HG03066 (cell line): ENCODE measurements around the gene TIGD4.

Source experiments
- ATAC-seq: cut with Tn5 transposase; IDR thresholded peaks from one replicate; pipeline ENCODE4 v1.9.1; 2021; ENCODE audit warnings: low read depth; ENCODE audit not compliant: unreplicated experiment

The TIGD4 gene

GRCh38 chr4:152779513-152780266 is at the start of gene TIGD4, which contains the start of gene ARFIP1:
Gene TIGD4, minus strand, starts transcription at chr4:152779730. Its CDS starts 8,726 bp downstream, at chr4:152771004.
Gene ARFIP1, plus strand, starts transcription at chr4:152779954. Its CDS starts 49,680 bp downstream, at chr4:152829634.
- peak; percentile 93 for ATAC-seq

- no peak for ATAC-seq
Measured at GRCh38 chr4:152828122-152828521, 48.6 kb upstream of the TIGD4 start.

GRCh38 chr4:152825336-152825735 is 45.8 kb upstream of the TIGD4 start:
- ATAC-seq = no peak

- no peak for ATAC-seq
Measured at GRCh38 chr4:152824561-152824960, 45.0 kb upstream of the TIGD4 start.

GRCh38 chr4:152822323-152822722 is 42.8 kb upstream of the TIGD4 start:
- no peak for ATAC-seq

GRCh38 chr4:152820073-152820472 is 40.5 kb upstream of the TIGD4 start:
- no peak for ATAC-seq

GRCh38 chr4:152819026-152819645 is 39.6 kb upstream of the TIGD4 start:
- no peak for ATAC-seq

GRCh38 chr4:152817331-152817730 is 37.8 kb upstream of the TIGD4 start:
- ATAC-seq = no peak

- ATAC-seq = no peak
Measured at GRCh38 chr4:152815078-152815477, 35.5 kb upstream of the TIGD4 start.

GRCh38 chr4:152810715-152811287 is 31.3 kb upstream of the TIGD4 start:
- ATAC-seq = no peak

- no peak for ATAC-seq
Measured at GRCh38 chr4:152808670-152809069, 29.1 kb upstream of the TIGD4 start.

GRCh38 chr4:152807294-152807829 is 27.8 kb upstream of the TIGD4 start:
- ATAC-seq = no peak

- no peak for ATAC-seq
Measured at GRCh38 chr4:152806501-152807125, 27.1 kb upstream of the TIGD4 start.

GRCh38 chr4:152805818-152806217 is 26.3 kb upstream of the TIGD4 start:
- ATAC-seq = no peak

GRCh38 chr4:152805071-152805650 is 25.6 kb upstream of the TIGD4 start:
- ATAC-seq = no peak

GRCh38 chr4:152803541-152803940 is 24.0 kb upstream of the TIGD4 start:
- no peak for ATAC-seq

- no peak for ATAC-seq
Measured at GRCh38 chr4:152795891-152796290, 16.4 kb upstream of the TIGD4 start.

GRCh38 chr4:152786627-152787026 is 7.1 kb upstream of the TIGD4 start:
- ATAC-seq = no peak

GRCh38 chr4:152785639-152786615 is 6.4 kb upstream of the TIGD4 start:
- no peak for ATAC-seq
